HG03460 (cell line): ENCODE measurements around the gene SENP3.
A peak's percentile ranks its signal among the peaks of the same experiment; 100 is the strongest.

Source experiments
- ATAC-seq: cut with Tn5 transposase; IDR thresholded peaks from one replicate; pipeline ENCODE4 v1.9.1; 2021; ENCODE audit not compliant: unreplicated experiment

The SENP3 gene

DNA sequence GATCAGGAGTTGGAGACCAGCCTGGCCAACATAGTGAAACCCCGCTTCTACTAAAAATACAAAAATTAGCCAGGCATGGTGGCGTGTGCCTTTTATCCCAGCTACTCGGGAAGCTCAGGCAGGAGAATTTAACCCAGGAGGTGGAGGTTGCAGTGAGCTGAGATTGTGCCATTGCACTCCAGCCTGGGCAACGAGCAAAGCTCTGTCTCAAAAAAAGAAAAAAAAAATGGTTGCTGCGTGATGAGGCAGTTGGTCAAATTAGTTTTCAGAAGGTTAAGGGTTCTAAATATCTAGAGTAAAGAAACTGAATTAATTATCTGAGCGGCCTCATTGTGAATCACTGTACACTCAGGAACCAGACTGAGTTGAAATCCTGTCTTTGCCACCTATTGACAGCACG lies 14.2 kb downstream of the SENP3 start:
- ATAC-seq, result no peak

DNA sequence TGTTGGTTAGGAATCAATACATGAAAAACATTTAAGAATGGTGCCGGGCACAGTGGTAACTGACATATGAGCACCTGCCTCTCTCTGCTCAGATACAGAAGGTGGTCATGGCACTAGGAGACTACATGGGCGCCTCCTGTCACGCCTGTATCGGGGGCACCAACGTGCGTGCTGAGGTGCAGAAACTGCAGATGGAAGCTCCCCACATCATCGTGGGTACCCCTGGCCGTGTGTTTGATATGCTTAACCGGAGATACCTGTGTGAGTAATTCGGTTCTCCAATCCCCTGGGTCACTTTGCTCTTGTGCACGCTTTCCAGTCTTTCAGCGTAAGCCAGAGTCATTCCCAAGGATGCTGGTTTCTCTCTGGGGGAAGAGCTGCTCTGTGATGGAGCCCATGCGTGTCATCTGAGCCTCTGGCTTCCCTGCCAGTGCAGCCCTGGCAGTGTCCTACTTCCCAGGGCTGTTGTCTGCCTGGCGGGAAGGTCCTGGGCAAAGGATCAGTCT lies 14.8 kb downstream of the SENP3 start:
- no peak for ATAC-seq

DNA sequence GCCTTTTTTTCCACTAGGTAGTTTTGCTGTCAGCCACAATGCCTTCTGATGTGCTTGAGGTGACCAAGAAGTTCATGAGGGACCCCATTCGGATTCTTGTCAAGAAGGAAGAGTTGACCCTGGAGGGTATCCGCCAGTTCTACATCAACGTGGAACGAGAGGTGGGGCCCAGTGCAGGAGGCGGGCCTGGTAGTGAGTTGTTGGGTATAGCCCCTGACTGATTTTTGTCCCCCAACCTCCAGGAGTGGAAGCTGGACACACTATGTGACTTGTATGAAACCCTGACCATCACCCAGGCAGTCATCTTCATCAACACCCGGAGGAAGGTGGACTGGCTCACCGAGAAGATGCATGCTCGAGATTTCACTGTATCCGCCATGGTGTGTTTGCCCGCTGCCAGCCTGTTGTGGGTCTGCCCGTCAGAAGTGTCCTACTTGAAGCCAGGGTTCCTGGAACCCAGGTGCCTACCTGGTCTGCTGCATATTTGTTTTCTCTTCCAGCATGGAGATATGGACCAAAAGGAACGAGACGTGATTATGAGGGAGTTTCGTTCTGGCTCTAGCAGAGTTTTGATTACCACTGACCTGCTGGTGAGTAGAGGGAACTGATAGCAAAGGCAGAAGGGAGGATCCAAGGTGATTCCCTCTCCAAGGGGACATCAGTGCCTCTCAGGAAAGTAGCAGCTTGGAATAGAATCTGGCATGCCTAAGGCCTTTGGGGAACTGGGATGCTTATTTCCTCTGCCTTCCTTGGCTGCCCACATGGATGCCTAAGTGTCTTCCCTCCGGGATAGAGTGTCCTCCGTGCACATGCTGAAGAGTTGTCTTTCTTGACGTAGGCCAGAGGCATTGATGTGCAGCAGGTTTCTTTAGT lies 15.8 kb downstream of the SENP3 start:
- ATAC-seq, result no peak

DNA sequence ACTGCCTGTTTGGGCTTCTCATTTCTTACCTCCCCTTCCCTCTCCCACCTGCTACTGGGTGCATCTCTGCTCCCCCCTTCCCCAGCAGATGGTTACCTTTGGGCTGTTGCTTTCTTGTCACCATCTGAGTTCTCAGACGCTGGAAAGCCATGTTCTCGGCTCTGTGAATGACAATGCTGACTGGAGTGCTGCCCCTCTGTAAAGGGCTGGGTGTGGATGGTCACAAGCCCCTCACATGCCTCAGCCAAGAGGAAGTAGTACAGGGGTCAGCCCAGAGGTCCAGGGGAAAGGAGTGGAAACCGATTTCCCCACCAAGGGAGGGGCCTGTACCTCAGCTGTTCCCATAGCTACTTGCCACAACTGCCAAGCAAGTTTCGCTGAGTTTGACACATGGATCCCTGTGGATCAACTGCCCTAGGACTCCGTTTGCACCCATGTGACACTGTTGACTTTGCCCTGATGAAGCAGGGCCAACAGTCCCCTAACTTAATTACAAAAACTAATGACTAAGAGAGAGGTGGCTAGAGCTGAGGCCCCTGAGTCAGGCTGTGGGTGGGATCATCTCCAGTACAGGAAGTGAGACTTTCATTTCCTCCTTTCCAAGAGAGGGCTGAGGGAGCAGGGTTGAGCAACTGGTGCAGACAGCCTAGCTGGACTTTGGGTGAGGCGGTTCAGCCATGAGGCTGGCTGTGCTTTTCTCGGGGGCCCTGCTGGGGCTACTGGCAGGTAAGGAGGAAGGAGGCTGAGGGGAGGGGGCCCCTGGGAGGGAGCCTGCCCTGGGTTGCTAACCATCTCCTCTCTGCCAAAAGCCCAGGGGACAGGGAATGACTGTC lies 17.5 kb downstream of the SENP3 start, which contains the start of gene CD68:
Gene CD68, plus strand, starts transcription at position 638 of the 833 bp plus-strand sequence. Its CDS starts 40 bp downstream, at position 678.
- ATAC-seq, result no peak

DNA sequence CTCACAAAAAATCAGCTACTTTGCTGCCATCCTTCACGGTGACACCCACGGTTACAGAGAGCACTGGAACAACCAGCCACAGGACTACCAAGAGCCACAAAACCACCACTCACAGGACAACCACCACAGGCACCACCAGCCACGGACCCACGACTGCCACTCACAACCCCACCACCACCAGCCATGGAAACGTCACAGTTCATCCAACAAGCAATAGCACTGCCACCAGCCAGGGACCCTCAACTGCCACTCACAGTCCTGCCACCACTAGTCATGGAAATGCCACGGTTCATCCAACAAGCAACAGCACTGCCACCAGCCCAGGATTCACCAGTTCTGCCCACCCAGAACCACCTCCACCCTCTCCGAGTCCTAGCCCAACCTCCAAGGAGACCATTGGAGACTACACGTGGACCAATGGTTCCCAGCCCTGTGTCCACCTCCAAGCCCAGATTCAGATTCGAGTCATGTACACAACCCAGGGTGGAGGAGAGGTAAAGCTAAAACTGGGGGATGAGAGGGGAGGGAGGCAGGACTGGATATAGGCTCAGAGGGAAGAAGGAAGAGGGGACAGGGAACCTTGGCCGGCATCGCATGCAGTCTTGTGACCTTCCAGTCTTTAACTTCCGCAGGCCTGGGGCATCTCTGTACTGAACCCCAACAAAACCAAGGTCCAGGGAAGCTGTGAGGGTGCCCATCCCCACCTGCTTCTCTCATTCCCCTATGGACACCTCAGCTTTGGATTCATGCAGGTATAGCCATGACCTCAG lies 18.3 kb downstream of the SENP3 start:
- no peak for ATAC-seq

DNA sequence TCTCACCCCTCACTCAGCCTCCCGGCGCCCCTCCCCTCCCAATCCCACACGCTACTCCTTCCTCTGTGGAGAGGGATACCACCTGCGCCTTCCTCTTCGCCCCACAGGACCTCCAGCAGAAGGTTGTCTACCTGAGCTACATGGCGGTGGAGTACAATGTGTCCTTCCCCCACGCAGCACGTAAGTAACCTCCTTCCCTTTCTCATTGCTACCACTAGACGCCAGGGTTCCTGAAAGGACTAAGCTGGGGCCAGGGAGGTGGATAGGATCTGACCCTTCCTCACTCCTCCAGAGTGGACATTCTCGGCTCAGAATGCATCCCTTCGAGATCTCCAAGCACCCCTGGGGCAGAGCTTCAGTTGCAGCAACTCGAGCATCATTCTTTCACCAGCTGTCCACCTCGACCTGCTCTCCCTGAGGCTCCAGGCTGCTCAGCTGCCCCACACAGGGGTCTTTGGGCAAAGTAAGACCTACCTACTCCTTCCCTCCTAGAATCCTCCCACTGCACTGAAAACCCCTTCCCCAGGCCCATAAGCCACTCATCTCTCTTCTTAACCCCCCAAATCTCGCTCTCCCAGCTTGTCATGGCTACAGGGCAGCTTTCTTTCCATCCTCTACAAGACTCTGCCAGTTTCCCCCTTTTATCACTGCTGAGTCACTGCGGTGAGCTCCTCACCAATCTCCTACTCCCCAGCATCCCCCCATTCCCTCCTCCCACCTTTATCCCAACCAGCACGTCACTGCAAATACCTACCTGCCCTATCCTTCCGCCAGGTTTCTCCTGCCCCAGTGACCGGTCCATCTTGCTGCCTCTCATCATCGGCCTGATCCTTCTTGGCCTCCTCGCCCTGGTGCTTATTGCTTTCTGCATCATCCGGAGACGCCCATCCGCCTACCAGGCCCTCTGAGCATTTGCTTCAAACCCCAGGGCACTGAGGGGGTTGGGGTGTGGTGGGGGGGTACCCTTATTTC lies 19.2 kb downstream of the SENP3 start:
- no peak for ATAC-seq

DNA sequence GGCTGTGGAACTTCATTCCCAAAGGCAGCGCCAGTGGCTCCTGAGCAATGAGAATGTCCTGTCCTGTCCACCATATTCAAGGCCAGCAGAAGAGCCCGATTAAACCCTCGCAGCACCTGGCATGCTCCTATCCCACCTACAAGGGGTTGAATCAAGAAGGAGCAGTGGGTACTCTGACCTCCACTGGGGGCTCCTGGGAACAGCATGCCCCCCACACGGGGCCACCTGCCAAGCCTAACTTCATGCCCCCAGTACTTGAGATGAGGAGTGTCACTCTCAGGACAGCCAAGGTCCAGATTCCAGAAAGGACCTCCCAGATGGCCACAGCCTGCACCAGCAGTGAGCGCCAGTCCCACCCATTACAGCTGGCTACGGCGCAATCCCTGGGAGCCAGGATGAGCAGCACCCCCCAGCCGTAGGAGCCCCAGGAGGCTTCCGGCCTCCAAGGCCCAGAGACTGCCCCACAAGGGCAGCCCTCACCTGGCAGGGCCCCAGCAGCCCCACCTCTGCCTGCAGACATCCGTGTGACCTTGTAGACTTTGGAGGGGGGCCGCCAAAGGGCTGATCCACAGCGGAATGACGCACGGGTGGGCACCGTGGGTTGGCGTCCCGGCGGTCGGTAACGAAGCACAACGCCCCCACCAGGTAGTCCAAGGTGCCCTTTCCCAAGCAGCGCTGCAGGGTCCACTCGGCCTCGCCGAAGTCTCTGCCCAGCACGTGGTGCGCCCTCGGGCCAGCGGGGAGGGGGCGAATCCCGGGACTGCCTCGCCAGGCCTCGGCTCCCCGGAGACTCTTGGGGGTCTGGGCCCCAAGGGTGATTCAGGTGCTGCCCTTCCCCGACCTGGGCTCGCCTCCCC lies 20.9 kb downstream of the SENP3 start:
- no peak for ATAC-seq

DNA sequence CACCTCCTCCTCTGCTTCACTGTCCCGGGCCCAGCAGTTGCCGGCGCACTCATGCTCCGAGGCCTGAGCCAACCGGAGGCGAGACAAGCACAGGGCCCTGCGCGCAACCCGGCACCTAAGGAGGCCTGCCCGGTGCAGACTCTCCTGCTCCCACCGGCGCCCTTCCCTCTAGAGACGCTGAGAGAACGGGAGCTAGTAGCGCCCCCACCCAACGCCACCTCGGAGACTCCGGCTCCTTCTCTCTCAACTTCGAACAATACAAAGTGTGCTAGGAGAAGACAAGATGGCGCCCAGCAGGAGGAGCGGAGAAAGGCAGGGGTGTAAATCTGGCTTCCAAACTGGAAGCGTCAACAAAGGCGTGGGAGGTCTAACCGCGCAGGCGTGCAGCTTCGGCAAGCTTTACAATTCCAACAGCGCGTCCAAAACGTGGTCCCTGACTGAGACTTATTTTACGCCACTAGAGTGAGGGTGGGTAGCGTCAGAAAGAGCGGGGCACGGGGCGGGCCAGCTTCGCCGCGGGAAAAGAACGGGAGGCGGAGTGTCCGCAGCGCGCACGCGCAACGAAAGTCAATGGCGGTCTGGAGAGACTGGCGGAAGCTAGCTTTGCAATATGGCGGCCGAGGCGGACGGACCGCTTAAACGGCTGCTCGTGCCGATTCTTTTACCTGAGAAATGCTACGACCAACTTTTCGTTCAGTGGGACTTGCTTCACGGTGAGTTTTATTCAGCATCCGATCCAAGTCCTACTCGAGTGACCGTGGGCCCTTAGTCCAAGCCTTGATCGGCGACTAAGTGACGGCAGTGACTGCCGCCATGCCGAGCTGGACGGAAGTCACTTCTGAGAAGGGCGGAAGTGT lies 21.8 kb downstream of the SENP3 start, which contains the start of gene MPDU1:
Gene MPDU1, plus strand, starts transcription at position 600 of the 857 bp plus-strand sequence. Its CDS starts 11 bp downstream, at position 611.
- ATAC-seq, result peak; percentile 55

DNA sequence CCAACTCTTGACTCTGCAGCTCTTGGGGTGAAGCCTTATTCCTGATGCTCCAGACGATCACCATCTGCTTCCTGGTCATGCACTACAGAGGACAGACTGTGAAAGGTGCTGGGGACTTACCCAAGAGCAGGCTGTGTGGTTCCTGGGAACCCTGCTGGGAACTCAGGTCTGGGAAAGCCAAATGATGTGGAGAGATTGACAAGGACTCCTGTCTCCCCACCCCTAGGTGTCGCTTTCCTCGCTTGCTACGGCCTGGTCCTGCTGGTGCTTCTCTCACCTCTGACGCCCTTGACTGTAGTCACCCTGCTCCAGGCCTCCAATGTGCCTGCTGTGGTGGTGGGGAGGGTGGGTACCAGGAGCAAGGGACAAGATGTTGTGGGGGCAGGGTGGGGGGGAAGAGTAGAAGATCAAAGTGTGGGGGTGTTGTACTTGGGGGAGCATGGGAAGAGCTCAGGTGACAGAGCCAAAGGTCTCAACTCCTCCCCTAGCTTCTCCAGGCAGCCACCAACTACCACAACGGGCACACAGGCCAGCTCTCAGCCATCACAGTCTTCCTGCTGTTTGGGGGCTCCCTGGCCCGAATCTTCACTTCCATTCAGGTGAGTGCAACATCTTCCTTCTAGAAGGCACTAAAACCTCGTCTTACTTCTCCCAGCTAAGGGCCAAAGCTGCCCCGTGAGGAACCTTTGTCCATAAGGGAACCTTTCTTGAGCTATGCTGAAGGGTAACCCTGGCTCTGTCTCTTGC lies 25.1 kb downstream of the SENP3 start:
- no peak for ATAC-seq

DNA sequence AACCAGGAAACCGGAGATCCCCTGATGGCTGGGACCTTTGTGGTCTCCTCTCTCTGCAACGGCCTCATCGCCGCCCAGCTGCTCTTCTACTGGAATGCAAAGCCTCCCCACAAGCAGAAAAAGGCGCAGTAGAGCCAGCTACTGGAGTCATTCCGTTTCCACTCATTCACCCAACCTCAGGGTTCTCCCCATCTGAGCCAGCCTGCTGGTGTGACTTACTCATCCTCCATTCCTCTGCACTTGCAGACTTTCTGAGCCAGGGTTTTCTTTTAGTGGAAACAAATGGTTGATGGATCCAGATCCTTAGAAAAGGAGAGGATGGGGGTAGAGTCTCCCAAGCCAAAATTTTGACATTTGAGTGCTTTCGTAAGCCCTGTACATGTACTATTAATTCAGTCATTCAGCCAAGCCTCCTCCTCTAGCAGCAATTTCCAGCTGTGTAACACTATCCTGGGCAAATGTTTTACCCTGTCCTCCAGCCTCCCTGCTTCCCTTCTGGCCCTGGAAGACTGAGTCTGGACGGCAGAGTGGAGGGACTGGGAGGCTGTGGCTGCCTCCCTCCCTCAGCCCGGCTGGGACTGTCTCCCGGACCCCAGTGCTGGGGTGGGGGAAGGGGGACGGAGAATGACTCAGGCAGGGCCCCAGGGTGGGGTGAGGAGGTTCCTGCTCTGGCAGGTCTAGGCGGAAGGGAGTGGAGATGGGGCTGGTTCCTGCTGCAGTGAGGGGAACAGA lies 25.9 kb downstream of the SENP3 start:
- ATAC-seq, result no peak

DNA sequence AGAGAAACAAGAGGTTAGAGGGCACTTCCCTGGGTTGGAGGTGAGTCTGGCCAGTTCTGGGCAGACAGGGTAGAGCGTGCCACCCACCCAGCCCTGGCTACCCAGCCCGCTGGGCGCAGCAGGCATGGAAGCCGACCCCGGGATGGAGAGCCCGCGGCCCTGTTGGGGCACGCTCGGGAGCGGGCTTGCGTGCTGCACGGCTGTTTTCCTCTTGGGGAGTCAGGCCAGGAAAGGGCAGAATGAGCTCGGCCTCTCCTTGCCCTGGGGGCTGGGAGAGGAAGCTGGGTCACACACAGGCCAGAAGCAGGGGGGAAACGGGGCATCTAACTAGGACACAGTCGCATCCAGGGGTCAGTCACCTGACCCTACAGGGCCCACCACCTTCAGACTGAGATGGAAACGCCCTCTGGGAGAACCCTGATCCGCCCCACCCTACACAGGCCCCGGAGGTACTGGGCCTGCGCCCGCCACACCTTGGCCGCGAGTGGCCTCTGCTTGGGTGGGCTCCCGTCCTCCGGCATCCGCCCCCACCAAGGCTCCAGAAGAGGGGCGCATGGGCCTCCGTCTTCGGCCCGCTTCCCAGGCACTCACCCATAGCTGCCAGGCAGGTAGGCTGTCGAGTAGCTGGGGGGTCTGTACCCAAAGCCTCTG lies 27.0 kb downstream of the SENP3 start:
- ATAC-seq, result no peak

DNA sequence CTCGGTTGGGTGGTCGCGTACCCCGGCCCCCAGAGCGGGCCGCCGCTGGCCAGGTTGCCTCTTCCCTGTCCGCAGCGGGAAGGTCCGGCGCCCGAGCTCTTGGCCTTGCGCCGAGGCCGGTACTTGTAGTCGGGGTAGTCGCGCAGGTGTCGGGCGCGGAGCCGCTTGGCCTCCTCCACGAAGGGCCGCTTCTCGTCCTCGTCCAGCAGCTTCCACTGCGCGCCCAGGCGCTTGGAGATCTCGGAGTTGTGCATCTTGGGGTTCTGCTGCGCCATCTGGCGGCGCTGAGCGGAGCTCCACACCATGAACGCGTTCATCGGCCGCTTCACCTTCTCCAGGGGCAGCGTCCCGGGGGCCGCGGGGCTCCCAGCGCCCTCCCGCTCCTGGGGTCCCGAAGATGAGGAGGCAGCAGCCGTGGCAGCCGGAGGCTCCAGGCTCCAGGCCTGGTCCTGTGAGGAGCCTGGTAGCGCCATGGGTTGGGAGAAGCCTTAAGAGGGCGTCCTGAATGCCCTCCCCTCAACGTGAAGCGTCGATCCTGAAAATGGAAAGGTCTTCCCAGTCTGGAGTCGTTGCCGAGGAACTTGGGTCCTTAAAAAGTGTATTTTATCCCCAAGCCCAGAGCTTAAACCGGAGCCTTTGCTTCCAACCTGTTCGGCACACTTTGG lies 27.6 kb downstream of the SENP3 start:
- no peak for ATAC-seq

DNA sequence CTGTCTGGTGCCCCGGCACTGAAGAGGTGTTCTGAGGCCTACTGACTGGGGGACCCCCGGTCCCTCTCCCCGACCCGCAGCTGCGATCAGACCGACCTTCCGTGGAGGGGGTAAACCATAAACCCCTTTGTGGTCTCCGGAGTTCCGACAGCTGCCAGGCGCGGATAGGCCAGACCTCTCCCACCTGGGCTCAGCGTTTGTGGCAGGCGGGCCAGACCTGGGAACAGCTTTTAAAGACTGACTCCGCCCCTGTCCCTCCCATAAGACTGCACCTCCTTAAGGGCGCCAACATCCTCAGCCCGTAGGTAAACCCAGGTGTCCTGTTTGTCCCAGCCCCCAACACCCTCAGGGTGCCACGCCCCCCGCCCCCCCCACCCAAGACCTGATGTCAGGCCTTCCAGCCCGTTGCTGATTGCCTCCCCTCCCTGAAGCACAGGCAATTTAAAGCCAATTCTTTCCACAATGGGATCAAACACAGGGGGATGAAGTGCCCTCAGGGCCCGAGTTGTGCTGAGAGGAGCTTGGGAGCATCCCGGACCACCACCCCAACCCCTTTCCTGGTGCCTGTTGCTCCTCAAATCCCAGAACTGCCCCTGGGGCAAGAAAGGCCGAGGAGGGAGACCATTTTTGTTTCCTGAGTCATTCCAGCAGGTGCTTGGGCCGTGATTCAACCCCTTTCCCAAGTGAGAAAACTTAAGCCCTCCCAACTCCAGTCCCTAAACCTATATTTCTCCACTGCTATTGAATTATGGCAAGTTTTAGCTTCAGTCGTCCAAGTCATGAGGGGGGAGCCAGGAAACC lies 28.4 kb downstream of the SENP3 start, which contains the start of gene SOX15:
Gene SOX15, minus strand, starts transcription at position 204 of the 801 bp plus-strand sequence. CDS start 418 bp downstream, outside the sequence.
- no peak for ATAC-seq

DNA sequence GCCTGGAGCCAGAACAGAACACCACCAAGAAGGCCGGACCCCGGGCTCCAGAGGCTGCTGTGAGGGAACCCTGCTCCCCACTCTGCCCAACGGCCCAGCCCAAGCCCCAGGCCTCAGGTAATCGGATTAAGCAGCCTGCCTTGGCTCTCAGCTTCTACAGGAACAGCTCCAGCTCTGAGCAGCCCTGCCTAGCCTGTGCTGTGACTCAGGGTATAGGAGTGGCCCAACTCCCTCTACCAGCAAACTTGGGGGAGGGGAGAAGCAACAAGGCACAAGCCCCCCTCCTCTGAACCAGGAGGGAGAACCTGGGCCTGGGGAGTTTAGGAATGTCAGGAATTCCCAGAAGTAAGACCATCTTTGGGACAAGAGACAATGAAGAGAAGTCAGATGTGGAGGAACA lies 29.0 kb downstream of the SENP3 start:
- ATAC-seq, result no peak
